ENCODE data around the gene SCAMP2. TPM values are rescaled to one million over a fixed set of nuclear protein-coding genes. Genes with fewer than 3 reads are reported as not detected.

Gene SCAMP2
- polyA plus RNA-seq, 1 experiment, result 116 TPM

GRCh38 chr15:74836846-74837245, 36.3 kb downstream of the SCAMP2 start:
- H3K27me3 ChIP-seq (ENCODE audit: control insufficient read depth, insufficient read depth, low read length), result no peaks in the 10 kb centered on the region
- no peak overlapping the region for H3K4me3 ChIP-seq (ENCODE audit: low read depth, low read length)
- no peak overlapping the region for H3K27ac ChIP-seq (ENCODE audit: low read depth, low read length)
- POLR2A ChIA-PET, result no interaction called here
- DNase-seq (ENCODE audit: low read depth, low spot score), result no peak
- no peaks in the 10 kb centered on the region for H3K9me3 ChIP-seq (ENCODE audit: control insufficient read depth, insufficient read depth, low read length)
- TF ChIP-seq CTCF (IDR thresholded peaks at IDR 0.05; ENCODE audit: low read depth, low read length), result no peak
- CTCF ChIA-PET, result no interaction called here

- H3K27ac ChIP-seq (ENCODE audit: low read depth, low read length), result no peak overlapping the region
- no peak overlapping the region for H3K4me3 ChIP-seq (ENCODE audit: low read depth, low read length)
- no peaks in the 10 kb centered on the region for H3K27me3 ChIP-seq (ENCODE audit: control insufficient read depth, insufficient read depth, low read length)
- CTCF ChIA-PET, result interaction anchor here (0.5 to 1.1 kb wide), 4 partner anchors 10 to 197 kb away, joined by 4 to 5 read pairs (median 4); no protein-coding TSS in a partner anchor
- TF ChIP-seq CTCF (IDR thresholded peaks at IDR 0.05; ENCODE audit: low read depth, low read length), result peak; percentile 79
- no peaks in the 10 kb centered on the region for H3K9me3 ChIP-seq (ENCODE audit: control insufficient read depth, insufficient read depth, low read length)
- POLR2A ChIA-PET, result no interaction called here
- no peak for DNase-seq (ENCODE audit: low read depth, low spot score)
Observed at GRCh38 chr15:74835312-74835823, 37.8 kb downstream of the SCAMP2 start.

- DNase-seq (ENCODE audit: low read depth, low spot score), result no peak
- POLR2A ChIA-PET, result no interaction called here
- no peak overlapping the region for H3K27ac ChIP-seq (ENCODE audit: low read depth, low read length)
- peaks cover 4% of the 10 kb centered on the region for H3K27me3 ChIP-seq (ENCODE audit: control insufficient read depth, insufficient read depth, low read length)
- no peak for TF ChIP-seq CTCF (IDR thresholded peaks at IDR 0.05; ENCODE audit: low read depth, low read length)
- H3K9me3 ChIP-seq (ENCODE audit: control insufficient read depth, insufficient read depth, low read length), result no peaks in the 10 kb centered on the region
- CTCF ChIA-PET, result interaction anchor here (1.3 kb wide), 1 partner anchor 63 kb away, joined by 5 read pairs; no protein-coding TSS in a partner anchor
- H3K4me3 ChIP-seq (ENCODE audit: low read depth, low read length), result no peak overlapping the region
Observed at GRCh38 chr15:74833376-74834107, 39.6 kb downstream of the SCAMP2 start.

GRCh38 chr15:74832826-74833225, 40.3 kb downstream of the SCAMP2 start:
- DNase-seq (ENCODE audit: low read depth, low spot score), result no peak

More at GRCh38 chr15:74832826-74833225, 40.3 kb downstream of the SCAMP2 start:
- H3K4me3 ChIP-seq (ENCODE audit: low read depth, low read length), result no peak overlapping the region
- no peak for TF ChIP-seq CTCF (IDR thresholded peaks at IDR 0.05; ENCODE audit: low read depth, low read length)
- no peak overlapping the region for H3K27ac ChIP-seq (ENCODE audit: low read depth, low read length)
- ChIA-PET CTCF (interaction anchor here (1.3 to 1.4 kb wide), 2 partner anchors 52 to 62 kb away, joined by 5 read pairs; no protein-coding TSS in a partner anchor), POLR2A (no interaction called here)
- no peaks in the 10 kb centered on the region; the same call in 1 of the 2 replicates for H3K9me3 ChIP-seq (ENCODE audit: control insufficient read depth, insufficient read depth, low read length)
- peaks cover 12% of the 10 kb centered on the region for H3K27me3 ChIP-seq (ENCODE audit: control insufficient read depth, insufficient read depth, low read length)

Data from AG04450 (cell line).